ENCODE data around the gene BBS12.

DNA sequence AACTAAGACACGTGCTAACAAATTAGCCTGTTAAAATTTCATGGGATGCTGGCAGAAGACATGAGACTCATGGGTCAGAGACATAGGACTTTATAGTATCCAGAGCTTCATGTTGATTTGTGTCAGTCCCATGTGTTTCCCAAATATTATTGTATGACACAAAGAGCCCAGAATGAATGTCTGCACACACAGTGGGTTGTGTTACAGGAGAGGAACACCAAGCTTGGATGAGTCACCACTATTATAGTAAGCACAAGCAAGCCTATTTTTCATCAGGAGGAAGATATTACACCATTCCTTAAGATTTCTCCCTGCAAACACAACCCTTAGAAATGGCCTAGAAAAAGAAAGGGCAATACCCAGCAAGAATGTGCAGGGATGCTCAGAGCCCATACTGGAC lies 15.4 kb downstream of the BBS12 start:
- TF ChIP-seq, protein P1, sequence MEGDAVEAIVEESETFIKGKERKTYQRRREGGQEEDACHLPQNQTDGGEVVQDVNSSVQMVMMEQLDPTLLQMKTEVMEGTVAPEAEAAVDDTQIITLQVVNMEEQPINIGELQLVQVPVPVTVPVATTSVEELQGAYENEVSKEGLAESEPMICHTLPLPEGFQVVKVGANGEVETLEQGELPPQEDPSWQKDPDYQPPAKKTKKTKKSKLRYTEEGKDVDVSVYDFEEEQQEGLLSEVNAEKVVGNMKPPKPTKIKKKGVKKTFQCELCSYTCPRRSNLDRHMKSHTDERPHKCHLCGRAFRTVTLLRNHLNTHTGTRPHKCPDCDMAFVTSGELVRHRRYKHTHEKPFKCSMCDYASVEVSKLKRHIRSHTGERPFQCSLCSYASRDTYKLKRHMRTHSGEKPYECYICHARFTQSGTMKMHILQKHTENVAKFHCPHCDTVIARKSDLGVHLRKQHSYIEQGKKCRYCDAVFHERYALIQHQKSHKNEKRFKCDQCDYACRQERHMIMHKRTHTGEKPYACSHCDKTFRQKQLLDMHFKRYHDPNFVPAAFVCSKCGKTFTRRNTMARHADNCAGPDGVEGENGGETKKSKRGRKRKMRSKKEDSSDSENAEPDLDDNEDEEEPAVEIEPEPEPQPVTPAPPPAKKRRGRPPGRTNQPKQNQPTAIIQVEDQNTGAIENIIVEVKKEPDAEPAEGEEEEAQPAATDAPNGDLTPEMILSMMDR (IDR thresholded peaks at IDR 0.05) = no peak
- no peak for TF ChIP-seq POLR2A (IDR thresholded peaks at IDR 0.05)

Data from heart left ventricle (tissue), 13 donors.